Measurements from ENCODE around the gene SND1. TPM values are rescaled to one million over a fixed set of nuclear protein-coding genes. Genes with fewer than 3 reads are reported as not detected.
"Not testable (repeated sequence)": the region's sequence is repeated elsewhere in the genome, so short reads cannot be mapped to it uniquely, and the experiment has no call there.

SND1 gene
- total RNA-seq, 4 donors from 2014 or later: 70.8 to 141 (median 85.7) TPM

- peaks cover 0 to 4% (median 0%) of the 10 kb centered on the region in 3 donors for H3K36me3 ChIP-seq
- peaks cover 0 to 31% (median 8%) of the 10 kb centered on the region in 4 donors for H3K4me1 ChIP-seq
- 20 to 35% methylated on average over 2 of the region's 2 CpGs for whole genome bisulfite sequencing, 2 donors
- no peak overlapping the region for H3K4me3 ChIP-seq
- TF ChIP-seq POLR2A (IDR thresholded peaks at IDR 0.05): no peak
- TF ChIP-seq, protein P1, sequence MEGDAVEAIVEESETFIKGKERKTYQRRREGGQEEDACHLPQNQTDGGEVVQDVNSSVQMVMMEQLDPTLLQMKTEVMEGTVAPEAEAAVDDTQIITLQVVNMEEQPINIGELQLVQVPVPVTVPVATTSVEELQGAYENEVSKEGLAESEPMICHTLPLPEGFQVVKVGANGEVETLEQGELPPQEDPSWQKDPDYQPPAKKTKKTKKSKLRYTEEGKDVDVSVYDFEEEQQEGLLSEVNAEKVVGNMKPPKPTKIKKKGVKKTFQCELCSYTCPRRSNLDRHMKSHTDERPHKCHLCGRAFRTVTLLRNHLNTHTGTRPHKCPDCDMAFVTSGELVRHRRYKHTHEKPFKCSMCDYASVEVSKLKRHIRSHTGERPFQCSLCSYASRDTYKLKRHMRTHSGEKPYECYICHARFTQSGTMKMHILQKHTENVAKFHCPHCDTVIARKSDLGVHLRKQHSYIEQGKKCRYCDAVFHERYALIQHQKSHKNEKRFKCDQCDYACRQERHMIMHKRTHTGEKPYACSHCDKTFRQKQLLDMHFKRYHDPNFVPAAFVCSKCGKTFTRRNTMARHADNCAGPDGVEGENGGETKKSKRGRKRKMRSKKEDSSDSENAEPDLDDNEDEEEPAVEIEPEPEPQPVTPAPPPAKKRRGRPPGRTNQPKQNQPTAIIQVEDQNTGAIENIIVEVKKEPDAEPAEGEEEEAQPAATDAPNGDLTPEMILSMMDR (IDR thresholded peaks at IDR 0.05): no peak
- TF ChIP-seq EP300 (IDR thresholded peaks at IDR 0.05): peak in 1 of 2 donors; percentile 53
- no peak for DNase-seq (ENCODE audit: low spot score in 2 of 2)
- peak overlapping the region in 1 of 4 donors; percentile 21 for H3K27ac ChIP-seq
- H3K9me3 ChIP-seq: no peaks in the 10 kb centered on the region
- H3K27me3 ChIP-seq: no peaks in the 10 kb centered on the region
Measured at GRCh38 chr7:127667759-127668530, 16.0 kb downstream of the SND1 start.

GRCh38 chr7:127671341-127671740 is 19.3 kb downstream of the SND1 start:
- peaks cover 0 to 45% (median 6%) of the 10 kb centered on the region in 4 donors for H3K4me1 ChIP-seq
- no peak for DNase-seq (ENCODE audit: low spot score in 2 of 2)
- TF ChIP-seq EP300 (IDR thresholded peaks at IDR 0.05) (no peak), POLR2A (IDR thresholded peaks at IDR 0.05) (no peak)
- TF ChIP-seq, protein P1 (IDR thresholded peaks at IDR 0.05): no peak
- no peaks in the 10 kb centered on the region for H3K9me3 ChIP-seq
- 82 to 88% methylated on average over 4 of the region's 4 CpGs for WGBS, 2 donors
- no peak overlapping the region for H3K4me3 ChIP-seq
- H3K27ac ChIP-seq: no peak overlapping the region
- no peaks in the 10 kb centered on the region for H3K36me3 ChIP-seq
- no peaks in the 10 kb centered on the region for H3K27me3 ChIP-seq

- WGBS, 2 donors: 44 to 52% methylated on average over 3 of the region's 3 CpGs
Measured at GRCh38 chr7:127673902-127674301, 21.9 kb downstream of the SND1 start.

DNA sequence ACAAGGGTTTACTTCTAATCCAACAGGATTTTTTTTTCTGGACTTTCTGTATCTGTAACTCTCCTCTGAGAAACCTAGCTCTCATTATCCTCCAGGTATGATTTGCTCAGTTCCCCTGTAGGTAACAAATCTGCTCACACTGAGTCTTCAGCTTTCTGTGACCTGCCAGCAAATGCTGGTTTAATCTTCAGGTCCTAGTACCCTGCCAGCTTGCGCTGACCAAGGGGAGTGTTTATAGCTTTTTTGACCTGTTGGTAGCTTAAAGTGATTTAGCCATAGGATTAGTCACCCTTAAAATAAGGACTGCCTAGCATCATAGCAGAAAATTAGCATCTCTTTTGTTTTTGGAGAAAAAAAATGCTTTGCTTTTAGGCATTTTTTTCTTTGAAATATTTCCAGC is 22.4 kb downstream of the SND1 start:
- TF ChIP-seq POLR2A (IDR thresholded peaks at IDR 0.05): no peak
- peak overlapping the region in 1 of 4 donors; percentile 22 for H3K27ac ChIP-seq
- peaks cover 0 to 11% (median 3%) of the 10 kb centered on the region in 3 donors for H3K36me3 ChIP-seq
- no peaks in the 10 kb centered on the region for H3K9me3 ChIP-seq
- WGBS, 2 donors: 70 to 84% methylated on average over 1 of the region's 1 CpG
- no peaks in the 10 kb centered on the region for H3K27me3 ChIP-seq
- H3K4me3 ChIP-seq: no peak overlapping the region
- DNase-seq (ENCODE audit: low spot score in 2 of 2): no peak
- H3K4me1 ChIP-seq: peaks cover 0 to 33% (median 3%) of the 10 kb centered on the region in 4 donors

More at GRCh38 chr7:127673902-127674301, 21.9 kb downstream of the SND1 start:
- H3K36me3 ChIP-seq: peaks cover 0 to 11% (median 0%) of the 10 kb centered on the region in 3 donors
- no peak overlapping the region for H3K4me3 ChIP-seq
- peaks cover 0 to 30% (median 3%) of the 10 kb centered on the region in 4 donors for H3K4me1 ChIP-seq
- H3K9me3 ChIP-seq: no peaks in the 10 kb centered on the region
- H3K27me3 ChIP-seq: no peaks in the 10 kb centered on the region
- DNase-seq (ENCODE audit: low spot score in 2 of 2): no peak
- H3K27ac ChIP-seq: peak overlapping the region in 1 of 4 donors; percentile 22
- TF ChIP-seq EP300 (IDR thresholded peaks at IDR 0.05): no peak

- not testable (repeated sequence) for H3K4me3 ChIP-seq
- WGBS, 2 donors: 65 to 69% methylated on average over 4 of the region's 4 CpGs
Measured at GRCh38 chr7:127674923-127675322, 22.9 kb downstream of the SND1 start.

DNA sequence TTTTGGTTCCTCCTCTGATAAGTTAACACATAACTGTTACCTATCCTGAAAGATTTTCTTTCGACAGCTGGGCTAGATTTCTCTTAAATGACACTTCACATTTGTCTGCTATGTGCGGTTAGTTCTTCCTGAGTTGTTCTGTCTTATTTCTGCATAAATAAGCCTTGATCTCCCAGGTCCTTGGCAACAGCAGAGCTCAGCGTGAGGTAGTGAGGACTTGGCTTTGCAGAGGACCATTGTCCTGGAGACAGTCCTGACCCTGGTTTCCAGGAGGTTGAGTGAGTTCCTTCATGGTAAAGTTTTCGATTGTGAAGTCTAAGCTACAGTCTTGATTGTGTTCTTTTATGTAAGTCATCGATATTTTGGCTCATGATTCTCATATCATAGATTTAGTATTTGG is 23.7 kb downstream of the SND1 start:
- Histone ChIP-seq H3K9me3 (peaks cover 0 to 10% (median 0%) of the 10 kb centered on the region in 4 donors), H3K4me3 (no peak overlapping the region), H3K36me3 (peaks cover 0 to 22% (median 6%) of the 10 kb centered on the region in 3 donors), H3K27ac (no peak overlapping the region), H3K27me3 (no peaks in the 10 kb centered on the region), H3K4me1 (peaks cover 0 to 33% (median 3%) of the 10 kb centered on the region in 4 donors)
- DNase-seq (ENCODE audit: low spot score in 2 of 2): no peak
- WGBS, 2 donors: 89 to 90% methylated on average over 5 of the region's 5 CpGs
- TF ChIP-seq, protein P1 (IDR thresholded peaks at IDR 0.05): no peak
- TF ChIP-seq POLR2A (IDR thresholded peaks at IDR 0.05) (no peak), EP300 (IDR thresholded peaks at IDR 0.05) (no peak)

More at GRCh38 chr7:127674923-127675322, 22.9 kb downstream of the SND1 start:
- H3K36me3 ChIP-seq: peaks cover 0 to 15% (median 6%) of the 10 kb centered on the region in 3 donors
- peaks cover 0 to 33% (median 3%) of the 10 kb centered on the region in 4 donors for H3K4me1 ChIP-seq
- H3K27me3 ChIP-seq; H3K27ac ChIP-seq; H3K9me3 ChIP-seq; DNase-seq (ENCODE audit: low spot score in 2 of 2): not testable (repeated sequence)
